ENCODE measurements around the gene TMEM37.

- no peak for TF ChIP-seq CTCF (IDR thresholded peaks at IDR 0.05; ENCODE audit: borderline replicate concordance, extremely low read depth, low read length, poor library complexity, severe bottlenecking)
- no peak for TF ChIP-seq EZH2 (IDR thresholded peaks at IDR 0.05; ENCODE audit: borderline replicate concordance, low read depth, low read length, severe bottlenecking)
These were observed 42.1 kb downstream of the TMEM37 start for GRCh38 chr2:119473621-119474370.

Data from DND-41 (cell line).